Skin of body (tissue), 2 donors: ENCODE data around the gene ALDH3A1. TPM values are rescaled to one million over a fixed set of nuclear protein-coding genes. Genes with fewer than 3 reads are reported as not detected.

Experiments
- DNase-seq: peaks from one replicate; lab custom pipeline; 2025; lab: John Stamatoyannopoulos, UW
- total RNA-seq: library from RNA; depleted of rRNA; stranded (reverse); fragments of >200 nt; gene quantifications from one replicate; pipeline ENCODE4 v1.2.3, GENCODE V29; 2014

ALDH3A1 gene
- total RNA-seq, 1 donor from 2014 or later, result 2.0 TPM

- DNase-seq, result no peak
These were observed 44.1 kb downstream of the ALDH3A1 start for GRCh38 chr17:19703828-19704613.

GRCh38 chr17:19703106-19703827 lies 44.8 kb downstream of the ALDH3A1 start:
- no peak for DNase-seq

- no peak for DNase-seq
These were observed 45.9 kb downstream of the ALDH3A1 start for GRCh38 chr17:19702217-19702641.

Other genes with a start within 250 kb of the ALDH3A1 start
- gene SLC47A1, start 214.4 kb downstream of the ALDH3A1 start, total RNA-seq, result 0.59 TPM
- 141 TPM for gene ALDH3A2, start 99.5 kb downstream of the ALDH3A1 start, total RNA-seq
- 0.39 TPM for gene SLC47A2, start 31.7 kb downstream of the ALDH3A1 start, total RNA-seq
- 26.8 TPM for gene ULK2, start 119.6 kb upstream of the ALDH3A1 start, total RNA-seq
- gene AKAP10, start 229.5 kb upstream of the ALDH3A1 start, total RNA-seq, result 29.2 TPM